Measurements from ENCODE around the gene HNRNPLL. TPM values are rescaled to one million over a fixed set of nuclear protein-coding genes. Genes with fewer than 3 reads are reported as not detected.

HNRNPLL gene
- total and polyA plus RNA-seq, 2 of the 8 experiments (the other 6 are each of a cell fraction or from before 2014, with no cell fraction given) = 18.6 to 69.3 TPM

DNA sequence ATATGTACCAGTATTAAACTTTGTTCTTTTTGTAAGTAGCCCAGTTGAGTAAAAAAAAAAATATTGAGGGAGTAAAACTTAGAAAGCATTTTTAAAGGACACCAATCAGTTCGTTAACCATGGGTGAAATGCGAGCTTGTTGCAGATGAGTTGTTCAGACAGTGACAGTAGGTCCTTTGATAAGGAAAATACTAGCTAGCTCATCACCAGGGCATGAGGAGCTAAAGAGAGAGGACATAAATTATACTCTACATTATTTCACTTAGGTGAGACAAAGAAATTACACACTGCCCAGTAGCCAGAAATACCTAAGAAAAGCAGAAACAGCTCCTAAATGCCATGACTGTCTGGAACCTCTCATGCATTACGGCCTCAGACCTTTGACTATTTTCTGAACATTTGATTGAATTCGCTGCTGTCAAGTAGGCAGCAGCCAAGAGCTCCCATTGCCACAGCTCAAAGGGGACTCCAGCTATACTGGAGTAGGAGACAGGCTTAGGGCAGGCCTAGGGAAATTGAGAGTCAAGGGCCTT lies 2.6 kb upstream of the HNRNPLL start:
- Histone ChIP-seq H3K27ac (ENCODE audit: low read depth, low read length) (no peak overlapping the region), H3K56ac (replicated peaks; ENCODE audit: insufficient read length, low read depth, low read length) (no peak overlapping the region), H3K18ac (ENCODE audit: extremely low read depth, low read length) (no peak overlapping the region), H2BK15ac (ENCODE audit: low read length) (no peak overlapping the region), H3K79me2 (ENCODE audit: control insufficient read depth in 1 of 2, insufficient read depth in 2 of 2, low read length in 2 of 2) (peaks cover 3 to 15% of the 10 kb centered on the region in 2 experiments), H3K4me3 (ENCODE audit: extremely low read depth in 1 of 4, insufficient read depth in 2 of 4, low read depth in 3 of 4, low read length in 4 of 4) (no peak overlapping the region), H3K79me1 (ENCODE audit: low read depth, low read length) (no peaks in the 10 kb centered on the region), H2AFZ (ENCODE audit: low read length) (no peak overlapping the region), H3K23ac (ENCODE audit: insufficient read length) (no peak overlapping the region), H3K36me3 (ENCODE audit: control insufficient read depth in 2 of 4, insufficient read depth in 4 of 4, low read length in 3 of 4) (no peaks in the 10 kb centered on the region), H2BK20ac (ENCODE audit: low read length) (no peak overlapping the region), H3K14ac (ENCODE audit: insufficient read length) (no peak overlapping the region), H4K20me1 (replicated peaks in 1 of 2; ENCODE audit: control insufficient read depth in 1 of 2, insufficient read depth in 2 of 2, low read length in 2 of 2) (peaks cover 0 to 6% of the 10 kb centered on the region in 2 experiments), H2BK12ac (ENCODE audit: low read depth, low read length) (no peak overlapping the region), H3K23me2 (ENCODE audit: low read depth, low read length) (peaks cover 2% of the 10 kb centered on the region; the same call in 1 of the 2 replicates), H2AK5ac (ENCODE audit: low read depth, low read length) (no peak overlapping the region), H4K5ac (ENCODE audit: insufficient read length, low read depth, low read length) (no peak overlapping the region), H3K9ac (replicated peaks in 1 of 4; ENCODE audit: extremely low read depth in 1 of 4, low read depth in 3 of 4, low read length in 3 of 4) (no peak overlapping the region), H3K4ac (replicated peaks; ENCODE audit: insufficient read length, low read depth, low read length) (no peak overlapping the region), H4K8ac (ENCODE audit: extremely low read depth, insufficient read depth, low read length) (no peak overlapping the region), H3K9me3 (ENCODE audit: insufficient read depth in 2 of 2, low read depth in 1 of 2, low read length in 1 of 2) (no peaks in the 10 kb centered on the region), H4K91ac (replicated peaks; ENCODE audit: insufficient read length, low read length) (no peak overlapping the region), H3K4me2 (ENCODE audit: insufficient read depth in 1 of 2, low read depth in 2 of 2, low read length in 2 of 2) (no peak overlapping the region), H3K27me3 (replicated peaks in 1 of 4; ENCODE audit: control insufficient read depth in 3 of 4, extremely low read depth in 1 of 4, insufficient read depth in 3 of 4, low read length in 3 of 4) (no peaks in the 10 kb centered on the region), H2BK5ac (ENCODE audit: low read depth, low read length) (no peak overlapping the region), H2BK120ac (replicated peaks; ENCODE audit: low read depth, low read length) (no peak overlapping the region), H3K4me1 (replicated peaks in 1 of 4; ENCODE audit: control insufficient read depth in 3 of 4, insufficient read depth in 4 of 4, low read length in 3 of 4) (peaks cover 0 to 3% (median under 1%) of the 10 kb centered on the region in 4 experiments; a peak in 2 of 7 replicates)
- CTCF ChIA-PET (ENCODE audit: partially characterized antibody) = interaction anchor here (0.6 to 14.3 kb wide), 12 partner anchors 8 to 622 kb away, joined by 3 to 119 read pairs (median 3); partner anchors contain the start of gene GALM
- POLR2A ChIA-PET (ENCODE audit: partially characterized antibody) = interaction anchor here (1.5 to 21.1 kb wide), 4 partner anchors 9 to 138 kb away, joined by 3 to 334 read pairs (median 7); partner anchors contain the start of genes GALM and SRSF7
- DNase-seq (ENCODE audit: low read depth in 1 of 2, low spot score in 2 of 2) (no peak), FAIRE-seq (no peak)
- 86% methylated on average over 4 of the region's 4 CpGs; no CpG with 5 or more reads in 1 of the 2 experiments for WGBS, 2 experiments (ENCODE audit: extremely low coverage in 1 of 2, insufficient coverage in 1 of 2, insufficient read length in 1 of 2, insufficient replicate concordance in 2 of 2, low coverage in 1 of 2, low lambda C conversion rate in 2 of 2, missing lambda C conversion rate in 1 of 2)
- TF ChIP-seq SP4 (IDR thresholded peaks at IDR 0.05; ENCODE audit: low read length) (no peak), KDM4A (IDR thresholded peaks at IDR 0.05; ENCODE audit: low read depth, low read length, severe bottlenecking) (no peak), TBP (IDR thresholded peaks at IDR 0.05; ENCODE audit: low read depth, low read length) (no peak), BCL11A (IDR thresholded peaks at IDR 0.05; ENCODE audit: low read depth in 2 of 2, low read length in 2 of 2) (no peak), EP300 (IDR thresholded peaks at IDR 0.05; ENCODE audit: borderline replicate concordance in 1 of 2, low read depth in 2 of 2, low read length in 2 of 2) (no peak), CHD2 (IDR thresholded peaks at IDR 0.05; ENCODE audit: low read length) (no peak), SUZ12 (IDR thresholded peaks at IDR 0.05; ENCODE audit: low read length) (no peak), CBX5 (IDR thresholded peaks at IDR 0.05; ENCODE audit: low read depth, low read length) (no peak), ZNF274 (IDR thresholded peaks at IDR 0.05; ENCODE audit: borderline replicate concordance, extremely low read depth, low read length) (no peak)
- TF ChIP-seq, protein P1, sequence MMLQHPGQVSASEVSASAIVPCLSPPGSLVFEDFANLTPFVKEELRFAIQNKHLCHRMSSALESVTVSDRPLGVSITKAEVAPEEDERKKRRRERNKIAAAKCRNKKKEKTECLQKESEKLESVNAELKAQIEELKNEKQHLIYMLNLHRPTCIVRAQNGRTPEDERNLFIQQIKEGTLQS (IDR thresholded peaks at IDR 0.05; ENCODE audit: insufficient read depth, low read depth, low read length) = no peak
- TF ChIP-seq, protein P2, sequence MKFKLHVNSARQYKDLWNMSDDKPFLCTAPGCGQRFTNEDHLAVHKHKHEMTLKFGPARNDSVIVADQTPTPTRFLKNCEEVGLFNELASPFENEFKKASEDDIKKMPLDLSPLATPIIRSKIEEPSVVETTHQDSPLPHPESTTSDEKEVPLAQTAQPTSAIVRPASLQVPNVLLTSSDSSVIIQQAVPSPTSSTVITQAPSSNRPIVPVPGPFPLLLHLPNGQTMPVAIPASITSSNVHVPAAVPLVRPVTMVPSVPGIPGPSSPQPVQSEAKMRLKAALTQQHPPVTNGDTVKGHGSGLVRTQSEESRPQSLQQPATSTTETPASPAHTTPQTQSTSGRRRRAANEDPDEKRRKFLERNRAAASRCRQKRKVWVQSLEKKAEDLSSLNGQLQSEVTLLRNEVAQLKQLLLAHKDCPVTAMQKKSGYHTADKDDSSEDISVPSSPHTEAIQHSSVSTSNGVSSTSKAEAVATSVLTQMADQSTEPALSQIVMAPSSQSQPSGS (IDR thresholded peaks at IDR 0.05; ENCODE audit: low read length) = no peak

Data from H1 (cell line).